ENCODE results near the gene KRT4.

KRT4 gene

GRCh38 chr12:52821826-52822660 is 8.1 kb upstream of the KRT4 start:
- no peak for DNase-seq (ENCODE audit: low spot score)

GRCh38 chr12:52821071-52821730 is 7.3 kb upstream of the KRT4 start:
- no peak for DNase-seq (ENCODE audit: low spot score)

GRCh38 chr12:52820521-52820920 is 6.6 kb upstream of the KRT4 start:
- DNase-seq (ENCODE audit: low spot score), result no peak

GRCh38 chr12:52819731-52820510 is 6.0 kb upstream of the KRT4 start:
- DNase-seq (ENCODE audit: low spot score), result no peak

- no peak for DNase-seq (ENCODE audit: low spot score)
Observed at GRCh38 chr12:52818887-52819420, 5.0 kb upstream of the KRT4 start.

- no peak for DNase-seq (ENCODE audit: low spot score)
Observed at GRCh38 chr12:52818388-52818787, 4.5 kb upstream of the KRT4 start.

GRCh38 chr12:52817699-52818238 is 3.9 kb upstream of the KRT4 start:
- DNase-seq (ENCODE audit: low spot score), result no peak

- DNase-seq (ENCODE audit: low spot score), result no peak
Observed at GRCh38 chr12:52817003-52817698, 3.2 kb upstream of the KRT4 start.

GRCh38 chr12:52815676-52816588 is 2.0 kb upstream of the KRT4 start:
- DNase-seq (ENCODE audit: low spot score), result no peak

- no peak for DNase-seq (ENCODE audit: low spot score)
Observed at GRCh38 chr12:52815161-52815560, 1.2 kb upstream of the KRT4 start.

- DNase-seq (ENCODE audit: low spot score), result no peak
Observed at GRCh38 chr12:52814710-52815155, 817 bp upstream of the KRT4 start.

GRCh38 chr12:52813203-52813819 is 605 bp downstream of the KRT4 start:
- DNase-seq (ENCODE audit: low spot score), result no peak

- DNase-seq (ENCODE audit: low spot score), result no peak
Observed at GRCh38 chr12:52812749-52813148, 1.2 kb downstream of the KRT4 start.

GRCh38 chr12:52812073-52812400 is 1.9 kb downstream of the KRT4 start:
- no peak for DNase-seq (ENCODE audit: low spot score)

GRCh38 chr12:52811191-52812072 is 2.5 kb downstream of the KRT4 start:
- no peak for DNase-seq (ENCODE audit: low spot score)

GRCh38 chr12:52810554-52810953 is 3.4 kb downstream of the KRT4 start:
- DNase-seq (ENCODE audit: low spot score), result no peak

- DNase-seq (ENCODE audit: low spot score), result no peak
Observed at GRCh38 chr12:52809166-52809565, 4.8 kb downstream of the KRT4 start.

- DNase-seq (ENCODE audit: low spot score), result no peak
Observed at GRCh38 chr12:52808573-52809160, 5.2 kb downstream of the KRT4 start.
